BLaER1 (cell line): ENCODE results near the gene OBSCN.
A peak's percentile ranks its signal among the peaks of the same experiment; 100 is the strongest.

Source experiments
- H3K27ac ChIP-seq: shearing (Covaris generic); formaldehyde crosslinking; 2 replicates; pipeline ENCODE4 v1.8.1; 2022
- H3K27me3 ChIP-seq: shearing (Covaris generic); formaldehyde crosslinking; 2 replicates; pipeline ENCODE4 v1.8.1; 2022
- H3K36me3 ChIP-seq: shearing (Covaris generic); formaldehyde crosslinking; 2 replicates; pipeline ENCODE4 v1.8.1; 2022
- H3K4me1 ChIP-seq: shearing (Covaris generic); formaldehyde crosslinking; 2 replicates; pipeline ENCODE4 v1.8.1; 2022
- H3K4me2 ChIP-seq: shearing (Covaris generic); formaldehyde crosslinking; 2 replicates; pipeline ENCODE4 v1.8.1; 2022
- H3K4me3 ChIP-seq: shearing (Covaris generic); formaldehyde crosslinking; 2 replicates; pipeline ENCODE4 v1.8.1; 2022
- H3K9ac ChIP-seq: shearing (Covaris generic); formaldehyde crosslinking; 2 replicates; pipeline ENCODE4 v1.8.1; 2022
- H3K9me3 ChIP-seq: shearing (Covaris generic); formaldehyde crosslinking; 2 replicates; pipeline ENCODE4 v1.8.1; 2022
- H4K20me1 ChIP-seq: shearing (Covaris generic); formaldehyde crosslinking; 2 replicates; pipeline ENCODE4 v1.8.1; 2022
- Cebpa-rat ChIP-seq: shearing (Covaris generic); IDR thresholded peaks from 2 replicates; pipeline ENCODE4 v1.8.1; 2022

Gene OBSCN

DNA sequence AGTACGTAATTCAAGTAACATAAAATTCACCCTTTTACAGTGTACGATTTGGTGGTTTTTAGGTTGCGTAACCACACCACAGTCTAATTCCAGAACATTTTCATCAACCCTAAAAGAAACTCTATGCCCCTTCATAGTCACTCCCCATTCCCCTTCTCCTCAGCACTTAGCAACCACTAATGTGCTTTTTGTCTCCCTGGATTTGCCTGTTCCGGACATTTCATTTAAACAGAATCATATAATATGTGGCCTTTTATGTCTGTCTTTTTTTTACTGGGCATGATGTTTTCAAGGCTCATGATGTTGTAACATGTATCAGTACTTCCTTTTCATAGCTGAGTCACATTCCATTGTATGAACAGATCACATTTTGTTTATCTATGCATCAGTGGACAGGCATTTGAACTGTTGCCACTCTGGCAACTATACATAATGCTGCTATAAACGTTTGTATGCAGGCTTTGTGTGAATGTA lies 20.8 kb downstream of the OBSCN start:
- Histone ChIP-seq H3K27me3 (no peaks in the 10 kb centered on the region), H3K27ac (no peak overlapping the region), H3K9me3 (peaks cover 31% of the 10 kb centered on the region), H3K9ac (no peak overlapping the region), H3K4me1 (peaks cover 4% of the 10 kb centered on the region; the same call in 1 of the 2 replicates), H3K36me3 (peaks cover 77% of the 10 kb centered on the region), H4K20me1 (no peaks in the 10 kb centered on the region), H3K4me2 (no peak overlapping the region), H3K4me3 (no peak overlapping the region)
- peak; percentile 72; the same call in 1 of the 2 replicates for TF ChIP-seq Cebpa-rat

- Histone ChIP-seq H3K9ac (no peak overlapping the region), H3K9me3 (peaks cover 41% of the 10 kb centered on the region), H3K4me2 (no peak overlapping the region), H3K36me3 (peaks cover 72% of the 10 kb centered on the region), H3K27ac (no peak overlapping the region), H3K4me3 (no peak overlapping the region), H4K20me1 (no peaks in the 10 kb centered on the region), H3K4me1 (peaks cover 4% of the 10 kb centered on the region; the same call in 1 of the 2 replicates), H3K27me3 (no peaks in the 10 kb centered on the region)
- TF ChIP-seq Cebpa-rat: no peak
Observed at GRCh38 chr1:228231189-228231588, 23.3 kb downstream of the OBSCN start.

DNA sequence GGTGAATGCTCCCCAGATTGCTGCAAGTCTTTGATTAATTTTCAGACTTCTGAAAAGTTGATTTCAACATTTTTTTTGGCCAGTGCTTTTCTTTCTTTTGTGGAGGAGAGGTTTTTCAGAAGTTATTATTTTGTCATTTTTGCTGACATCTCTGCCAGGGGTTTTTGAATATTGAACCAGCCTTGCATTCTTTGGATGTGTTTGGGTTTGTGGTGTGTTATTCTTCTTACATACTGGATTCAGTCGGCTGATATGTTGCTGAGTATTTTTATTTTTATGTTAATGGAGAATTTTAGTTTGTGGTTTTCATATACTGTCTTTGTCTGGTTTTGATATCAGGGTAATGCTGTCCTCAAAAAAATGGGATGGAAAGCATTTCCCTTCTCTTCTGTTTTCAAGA lies 25.3 kb downstream of the OBSCN start:
- Histone ChIP-seq H4K20me1 (no peaks in the 10 kb centered on the region), H3K4me2 (no peak overlapping the region), H3K27ac (no peak overlapping the region), H3K4me1 (peaks cover 4% of the 10 kb centered on the region; the same call in 1 of the 2 replicates), H3K27me3 (no peaks in the 10 kb centered on the region), H3K4me3 (no peak overlapping the region), H3K9ac (no peak overlapping the region), H3K9me3 (peaks cover 58% of the 10 kb centered on the region), H3K36me3 (peaks cover 70% of the 10 kb centered on the region)
- TF ChIP-seq Cebpa-rat: no peak

DNA sequence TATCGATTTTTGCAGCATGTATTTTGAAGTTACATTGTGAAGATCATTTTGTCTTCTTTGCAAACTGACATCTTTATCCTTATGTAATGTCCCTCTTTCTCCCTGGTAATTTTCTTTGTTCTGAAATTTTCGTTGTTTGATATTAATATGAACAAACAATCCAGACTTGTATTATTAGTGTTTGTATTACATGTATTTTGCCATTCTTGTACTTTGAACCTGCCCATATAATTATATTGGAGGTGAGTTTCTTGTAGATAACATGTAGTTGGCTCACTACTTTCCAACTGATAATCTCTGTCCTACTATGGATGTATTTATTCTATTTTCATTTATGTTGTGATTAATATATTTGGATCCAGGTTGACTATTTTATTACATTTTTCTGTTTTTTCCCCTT lies 27.1 kb downstream of the OBSCN start:
- H3K27me3 ChIP-seq: no peaks in the 10 kb centered on the region
- TF ChIP-seq Cebpa-rat: no peak
- no peak overlapping the region for H3K4me3 ChIP-seq
- H4K20me1 ChIP-seq: no peaks in the 10 kb centered on the region
- peaks cover 74% of the 10 kb centered on the region for H3K9me3 ChIP-seq
- no peak overlapping the region for H3K9ac ChIP-seq
- no peak overlapping the region for H3K27ac ChIP-seq
- no peaks in the 10 kb centered on the region for H3K4me1 ChIP-seq
- H3K36me3 ChIP-seq: peaks cover 73% of the 10 kb centered on the region
- no peak overlapping the region for H3K4me2 ChIP-seq

DNA sequence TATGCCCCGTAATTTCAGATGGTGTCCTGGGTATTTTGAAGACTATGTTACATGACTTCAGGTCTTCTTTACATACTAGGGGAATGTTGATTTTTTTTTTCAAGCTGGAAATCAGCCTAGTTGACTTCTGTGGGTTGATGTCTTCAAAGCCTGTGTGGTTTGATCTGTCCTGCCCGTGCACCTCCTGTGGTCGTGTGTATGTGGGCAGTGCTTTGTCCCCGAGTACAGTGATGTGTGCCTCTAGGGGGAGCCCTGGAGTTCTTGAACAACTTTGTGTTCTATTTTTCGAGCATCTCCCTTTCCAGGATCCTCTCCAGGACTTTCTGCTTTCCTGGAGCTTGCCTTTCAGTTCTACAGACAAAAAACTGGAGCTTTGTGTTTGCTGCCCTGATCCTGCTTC lies 28.9 kb downstream of the OBSCN start:
- Histone ChIP-seq H3K9me3 (peaks cover 92% of the 10 kb centered on the region), H3K36me3 (peaks cover 88% of the 10 kb centered on the region), H3K4me1 (no peaks in the 10 kb centered on the region), H3K27ac (no peak overlapping the region), H3K27me3 (no peaks in the 10 kb centered on the region), H3K9ac (no peak overlapping the region), H3K4me3 (no peak overlapping the region), H4K20me1 (no peaks in the 10 kb centered on the region), H3K4me2 (no peak overlapping the region)
- TF ChIP-seq Cebpa-rat: no peak

DNA sequence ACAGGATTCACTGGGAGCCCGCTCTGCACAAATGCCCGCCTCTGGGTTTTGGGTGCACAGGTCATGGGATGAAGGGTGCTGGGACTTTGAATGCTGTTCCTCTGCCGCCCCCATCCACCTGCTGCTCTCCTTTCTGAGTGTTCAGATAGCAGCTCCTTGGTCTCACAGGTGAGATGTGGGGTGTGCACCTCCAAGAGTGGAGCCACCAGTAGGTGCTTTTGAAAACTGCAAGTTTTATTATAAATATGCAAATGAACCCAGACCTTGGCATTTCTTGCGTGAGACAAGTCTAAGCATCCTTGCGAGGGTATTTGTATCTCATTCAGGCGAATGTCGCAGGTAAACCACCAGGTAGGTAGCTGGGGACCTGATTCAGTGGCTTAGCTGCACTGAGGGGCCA lies 30.2 kb downstream of the OBSCN start:
- H4K20me1 ChIP-seq: no peaks in the 10 kb centered on the region
- H3K9ac ChIP-seq: no peak overlapping the region
- TF ChIP-seq Cebpa-rat: no peak
- no peak overlapping the region for H3K27ac ChIP-seq
- no peak overlapping the region for H3K4me2 ChIP-seq
- H3K27me3 ChIP-seq: no peaks in the 10 kb centered on the region
- no peaks in the 10 kb centered on the region for H3K4me1 ChIP-seq
- peaks cover 87% of the 10 kb centered on the region for H3K36me3 ChIP-seq
- H3K9me3 ChIP-seq: peaks cover 94% of the 10 kb centered on the region
- H3K4me3 ChIP-seq: no peak overlapping the region

DNA sequence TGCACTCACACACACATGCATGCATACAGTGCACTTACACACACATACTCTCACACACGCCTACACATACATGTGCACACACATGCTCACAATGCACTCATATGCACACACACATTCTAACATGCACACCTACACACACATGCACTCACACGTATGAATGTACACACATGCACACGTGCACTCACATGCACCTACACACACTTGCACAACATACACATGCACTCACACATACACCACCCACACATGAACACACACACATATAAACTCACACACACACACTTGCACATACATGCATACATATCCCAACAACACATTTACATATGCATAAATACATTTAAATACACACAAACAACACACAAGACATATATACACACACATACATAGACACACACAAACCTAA lies 30.6 kb downstream of the OBSCN start:
- H3K36me3 ChIP-seq: peaks cover 91% of the 10 kb centered on the region

DNA sequence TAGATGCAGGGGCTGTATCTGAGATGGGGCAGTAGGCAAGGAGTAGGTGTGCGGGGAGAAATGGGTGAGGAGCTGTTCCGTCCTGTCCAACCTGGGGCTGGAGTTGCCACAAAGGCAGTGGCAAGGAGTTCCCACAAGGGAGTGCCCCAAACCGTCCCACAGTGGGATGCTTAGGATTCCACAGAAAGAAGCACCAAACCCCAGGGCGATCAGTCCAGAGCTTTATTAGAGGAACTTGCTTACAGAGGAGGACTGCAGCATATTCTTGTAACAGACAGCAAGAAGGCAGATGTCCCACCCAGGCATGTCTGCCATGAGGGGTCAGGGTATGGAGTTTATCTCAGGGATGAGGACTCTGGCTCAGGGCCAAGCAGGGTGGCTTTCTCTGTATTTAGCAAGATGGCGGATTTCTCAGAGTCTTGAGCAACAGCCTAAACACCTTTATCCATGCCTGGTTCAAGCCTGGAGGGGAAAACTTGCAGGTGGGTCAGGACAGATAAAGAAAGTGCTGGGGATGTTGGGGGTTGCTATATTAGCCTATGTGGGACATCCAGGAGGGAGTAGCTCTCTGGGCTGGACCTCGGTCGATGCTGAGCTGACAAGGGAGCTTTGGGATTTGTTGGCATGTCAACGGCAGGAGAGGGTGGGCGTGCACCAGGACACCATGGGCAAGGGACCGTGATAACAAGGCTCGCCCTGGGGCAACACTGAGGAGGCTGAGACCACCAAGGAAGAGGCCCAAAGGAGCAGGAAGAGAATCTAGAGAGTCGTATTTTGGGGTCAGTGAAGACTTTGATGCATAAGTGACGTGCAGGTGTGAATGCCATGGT lies 32.8 kb downstream of the OBSCN start:
- Histone ChIP-seq H3K9ac (no peak overlapping the region), H3K9me3 (peaks cover 94% of the 10 kb centered on the region), H4K20me1 (no peaks in the 10 kb centered on the region), H3K4me3 (no peak overlapping the region), H3K4me2 (no peak overlapping the region), H3K36me3 (peaks cover 93% of the 10 kb centered on the region), H3K27ac (no peak overlapping the region), H3K4me1 (no peaks in the 10 kb centered on the region), H3K27me3 (no peaks in the 10 kb centered on the region)
- TF ChIP-seq Cebpa-rat: no peak

More for the DNA sequence above, 30.6 kb downstream of the OBSCN start:
- Histone ChIP-seq H3K4me2 (no peak overlapping the region), H3K9me3 (peaks cover 94% of the 10 kb centered on the region), H3K4me1 (no peaks in the 10 kb centered on the region), H3K4me3 (no peak overlapping the region), H3K27me3 (no peaks in the 10 kb centered on the region), H4K20me1 (no peaks in the 10 kb centered on the region), H3K9ac (no peak overlapping the region), H3K27ac (no peak overlapping the region)
- TF ChIP-seq Cebpa-rat: no peak

GRCh38 chr1:228241259-228241658 lies 33.4 kb downstream of the OBSCN start:
- no peaks in the 10 kb centered on the region for H3K4me1 ChIP-seq
- H3K27me3 ChIP-seq: no peaks in the 10 kb centered on the region
- H3K36me3 ChIP-seq: peaks cover 97% of the 10 kb centered on the region
- no peaks in the 10 kb centered on the region for H4K20me1 ChIP-seq
- no peak overlapping the region for H3K4me2 ChIP-seq
- H3K27ac ChIP-seq: no peak overlapping the region
- peaks cover 95% of the 10 kb centered on the region for H3K9me3 ChIP-seq
- no peak overlapping the region for H3K9ac ChIP-seq
- no peak overlapping the region for H3K4me3 ChIP-seq
- no peak for TF ChIP-seq Cebpa-rat

DNA sequence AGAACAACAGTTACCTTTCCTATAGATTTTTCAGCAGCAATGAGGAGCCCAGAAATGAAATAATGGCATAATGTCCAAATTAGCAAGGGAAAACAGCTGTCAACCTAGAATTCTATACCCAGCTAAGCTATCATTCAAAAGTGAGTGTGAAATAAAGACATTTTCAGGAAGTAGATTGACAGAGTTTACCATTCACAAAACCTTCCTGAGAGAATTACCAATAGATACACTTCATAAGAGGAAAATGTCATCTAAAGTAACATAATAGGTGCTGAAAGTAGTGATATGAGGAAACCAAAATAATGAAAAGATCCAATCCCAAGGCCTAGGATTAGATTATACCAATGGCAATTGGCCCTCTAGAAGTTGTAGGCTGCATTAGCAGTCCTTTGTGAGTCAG lies 34.6 kb downstream of the OBSCN start:
- Histone ChIP-seq H3K9ac (no peak overlapping the region), H3K4me3 (no peak overlapping the region), H3K4me1 (no peaks in the 10 kb centered on the region), H3K27me3 (no peaks in the 10 kb centered on the region), H3K36me3 (peaks cover 98% of the 10 kb centered on the region), H4K20me1 (no peaks in the 10 kb centered on the region), H3K4me2 (no peak overlapping the region), H3K27ac (no peak overlapping the region), H3K9me3 (peaks cover 93% of the 10 kb centered on the region)
- TF ChIP-seq Cebpa-rat: no peak
